Measurements from ENCODE around the gene FAM170B. TPM values are rescaled to one million over a fixed set of nuclear protein-coding genes. Genes with fewer than 3 reads are reported as not detected.

The FAM170B gene
- total RNA-seq, 1 donor: not detected

DNA sequence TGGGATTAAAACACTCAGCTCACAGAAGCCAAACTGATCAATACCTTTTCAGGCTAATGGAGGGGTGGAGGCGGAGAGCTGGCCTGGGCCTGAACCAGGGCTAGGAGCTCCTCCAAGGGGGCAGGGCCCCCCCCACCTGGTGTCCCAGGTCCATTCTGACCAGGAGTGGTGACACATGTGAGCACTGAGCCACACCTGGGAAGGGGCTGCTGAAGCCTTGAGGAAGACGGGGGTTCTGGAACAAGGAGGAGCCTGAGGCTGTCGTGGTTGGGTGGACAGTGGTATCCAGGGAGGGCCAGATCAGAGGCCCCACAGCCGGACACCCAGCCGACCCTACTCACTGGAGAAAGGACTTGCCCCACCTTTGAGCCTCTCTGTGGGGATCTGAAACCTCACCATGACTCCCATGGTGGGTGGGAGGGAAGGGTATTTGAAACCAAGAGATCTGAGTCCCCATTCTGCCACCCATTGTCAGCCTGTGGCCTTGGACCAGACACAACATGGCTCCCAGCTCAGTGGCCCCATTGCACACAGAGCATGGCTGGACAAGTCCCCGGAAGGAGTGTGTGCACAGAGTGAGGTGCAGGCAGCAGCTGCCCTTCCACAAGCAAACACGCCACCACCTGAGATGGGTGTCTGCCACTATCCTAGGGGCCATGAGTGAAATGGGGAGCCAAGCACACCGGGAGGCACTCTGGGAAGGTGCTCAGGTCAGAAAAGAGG is 41.9 kb upstream of the FAM170B start:
- Histone ChIP-seq H4K20me1 (ENCODE audit: insufficient read depth, low read length) (no peaks in the 10 kb centered on the region), H3K27me3 (ENCODE audit: insufficient read depth, low read length) (no peaks in the 10 kb centered on the region), H3K36me3 (ENCODE audit: insufficient read depth, low read length) (no peaks in the 10 kb centered on the region), H3K4me1 (ENCODE audit: insufficient read depth, low read length) (peaks cover 13% of the 10 kb centered on the region), H3K4me3 (ENCODE audit: insufficient read depth, low read length) (no peak overlapping the region), H3K4me2 (ENCODE audit: insufficient read depth, low read length) (no peak overlapping the region), H2AFZ (ENCODE audit: low read length) (no peak overlapping the region), H3K27ac (ENCODE audit: low read depth, low read length) (no peak overlapping the region), H3K9me3 (ENCODE audit: low read depth, low read length) (no peaks in the 10 kb centered on the region), H3K79me2 (ENCODE audit: insufficient read depth, low read length) (no peaks in the 10 kb centered on the region)
- TF ChIP-seq, protein P1, sequence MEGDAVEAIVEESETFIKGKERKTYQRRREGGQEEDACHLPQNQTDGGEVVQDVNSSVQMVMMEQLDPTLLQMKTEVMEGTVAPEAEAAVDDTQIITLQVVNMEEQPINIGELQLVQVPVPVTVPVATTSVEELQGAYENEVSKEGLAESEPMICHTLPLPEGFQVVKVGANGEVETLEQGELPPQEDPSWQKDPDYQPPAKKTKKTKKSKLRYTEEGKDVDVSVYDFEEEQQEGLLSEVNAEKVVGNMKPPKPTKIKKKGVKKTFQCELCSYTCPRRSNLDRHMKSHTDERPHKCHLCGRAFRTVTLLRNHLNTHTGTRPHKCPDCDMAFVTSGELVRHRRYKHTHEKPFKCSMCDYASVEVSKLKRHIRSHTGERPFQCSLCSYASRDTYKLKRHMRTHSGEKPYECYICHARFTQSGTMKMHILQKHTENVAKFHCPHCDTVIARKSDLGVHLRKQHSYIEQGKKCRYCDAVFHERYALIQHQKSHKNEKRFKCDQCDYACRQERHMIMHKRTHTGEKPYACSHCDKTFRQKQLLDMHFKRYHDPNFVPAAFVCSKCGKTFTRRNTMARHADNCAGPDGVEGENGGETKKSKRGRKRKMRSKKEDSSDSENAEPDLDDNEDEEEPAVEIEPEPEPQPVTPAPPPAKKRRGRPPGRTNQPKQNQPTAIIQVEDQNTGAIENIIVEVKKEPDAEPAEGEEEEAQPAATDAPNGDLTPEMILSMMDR (IDR thresholded peaks at IDR 0.05; ENCODE audit: extremely low read depth, low read depth, low read length): no peak
- DNase-seq (ENCODE audit: insufficient read length, low spot score, missing footprints): no peak

DNA sequence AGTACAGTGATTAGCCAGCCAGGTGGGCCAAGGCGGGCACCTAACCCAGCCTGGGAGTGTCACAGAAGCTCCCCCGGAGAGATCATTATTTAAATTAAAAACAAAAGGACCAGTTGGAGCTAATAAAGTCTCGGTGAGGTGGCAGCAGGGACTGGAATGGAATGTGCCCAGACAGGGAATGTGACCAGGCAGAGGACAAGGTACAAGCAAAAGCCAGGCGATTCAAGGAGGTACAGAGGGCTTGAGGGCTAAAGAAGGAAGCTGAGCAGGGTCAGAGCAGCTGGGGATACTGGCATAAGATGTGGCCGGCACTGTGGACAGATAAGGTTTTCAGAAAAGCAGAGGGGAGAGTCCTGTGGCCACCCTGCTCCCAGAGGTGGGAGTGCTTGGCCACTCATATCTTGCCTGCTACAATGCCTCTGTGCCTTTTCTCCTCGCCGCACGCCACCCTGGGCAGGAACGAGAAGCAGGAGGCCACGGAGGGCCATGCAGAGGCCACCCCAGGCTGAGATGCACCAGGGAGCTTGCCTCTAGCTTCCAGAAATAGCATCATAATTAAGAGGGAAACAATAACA is 41.2 kb upstream of the FAM170B start:
- no peak overlapping the region for H3K4me2 ChIP-seq (ENCODE audit: insufficient read depth, low read length)
- H3K27me3 ChIP-seq (ENCODE audit: insufficient read depth, low read length): no peaks in the 10 kb centered on the region
- peak; percentile 55 for DNase-seq (ENCODE audit: insufficient read length, low spot score, missing footprints)
- H3K27ac ChIP-seq (ENCODE audit: low read depth, low read length): no peak overlapping the region
- no peaks in the 10 kb centered on the region for H4K20me1 ChIP-seq (ENCODE audit: insufficient read depth, low read length)
- TF ChIP-seq, protein P1 (IDR thresholded peaks at IDR 0.05; ENCODE audit: extremely low read depth, low read depth, low read length): no peak
- no peaks in the 10 kb centered on the region for H3K9me3 ChIP-seq (ENCODE audit: low read depth, low read length)
- no peaks in the 10 kb centered on the region for H3K79me2 ChIP-seq (ENCODE audit: insufficient read depth, low read length)
- H2AFZ ChIP-seq (ENCODE audit: low read length): no peak overlapping the region
- no peak overlapping the region for H3K4me3 ChIP-seq (ENCODE audit: insufficient read depth, low read length)
- no peaks in the 10 kb centered on the region for H3K36me3 ChIP-seq (ENCODE audit: insufficient read depth, low read length)
- peaks cover 13% of the 10 kb centered on the region for H3K4me1 ChIP-seq (ENCODE audit: insufficient read depth, low read length)

DNA sequence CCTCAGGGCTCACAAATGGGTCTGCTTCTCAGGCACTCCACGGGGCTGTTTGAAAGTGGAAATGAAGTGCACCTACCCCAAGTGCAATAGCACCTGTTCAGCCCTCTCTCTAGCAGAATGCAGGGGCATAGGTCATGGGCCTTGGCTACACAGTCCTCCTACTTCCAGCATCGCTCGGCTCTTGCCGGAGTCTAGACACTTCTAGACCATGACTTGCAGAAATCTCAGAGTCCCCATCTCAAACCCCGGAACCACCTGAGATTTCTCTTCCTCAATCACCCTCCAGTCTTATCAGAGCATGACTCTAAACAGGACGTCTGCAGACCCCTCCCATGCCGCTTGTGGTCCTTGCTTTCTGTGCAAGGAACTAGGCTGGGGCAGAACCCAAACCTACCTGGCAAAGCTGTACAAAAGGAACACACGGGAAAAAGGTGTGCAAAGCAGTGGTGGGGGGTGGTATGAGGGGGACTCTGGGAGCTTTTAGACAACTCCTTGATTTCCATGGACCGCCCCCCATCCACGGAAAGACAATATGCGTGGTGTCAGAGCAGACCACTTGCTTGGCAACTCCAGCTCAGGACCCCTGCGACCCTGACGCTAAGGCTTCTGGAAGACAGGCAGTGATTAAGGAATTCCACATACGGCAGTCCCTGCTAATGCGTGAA is 40.6 kb upstream of the FAM170B start:
- H4K20me1 ChIP-seq (ENCODE audit: insufficient read depth, low read length): no peaks in the 10 kb centered on the region
- no peak overlapping the region for H2AFZ ChIP-seq (ENCODE audit: low read length)
- no peaks in the 10 kb centered on the region for H3K79me2 ChIP-seq (ENCODE audit: insufficient read depth, low read length)
- TF ChIP-seq, protein P1 (IDR thresholded peaks at IDR 0.05; ENCODE audit: extremely low read depth, low read depth, low read length): no peak
- H3K4me1 ChIP-seq (ENCODE audit: insufficient read depth, low read length): peaks cover 13% of the 10 kb centered on the region
- peak; percentile 42 for DNase-seq (ENCODE audit: insufficient read length, low spot score, missing footprints)
- no peak overlapping the region for H3K4me3 ChIP-seq (ENCODE audit: insufficient read depth, low read length)
- H3K9me3 ChIP-seq (ENCODE audit: low read depth, low read length): no peaks in the 10 kb centered on the region
- no peak overlapping the region for H3K4me2 ChIP-seq (ENCODE audit: insufficient read depth, low read length)
- H3K27ac ChIP-seq (ENCODE audit: low read depth, low read length): no peak overlapping the region
- H3K36me3 ChIP-seq (ENCODE audit: insufficient read depth, low read length): no peaks in the 10 kb centered on the region
- H3K27me3 ChIP-seq (ENCODE audit: insufficient read depth, low read length): no peaks in the 10 kb centered on the region

DNA sequence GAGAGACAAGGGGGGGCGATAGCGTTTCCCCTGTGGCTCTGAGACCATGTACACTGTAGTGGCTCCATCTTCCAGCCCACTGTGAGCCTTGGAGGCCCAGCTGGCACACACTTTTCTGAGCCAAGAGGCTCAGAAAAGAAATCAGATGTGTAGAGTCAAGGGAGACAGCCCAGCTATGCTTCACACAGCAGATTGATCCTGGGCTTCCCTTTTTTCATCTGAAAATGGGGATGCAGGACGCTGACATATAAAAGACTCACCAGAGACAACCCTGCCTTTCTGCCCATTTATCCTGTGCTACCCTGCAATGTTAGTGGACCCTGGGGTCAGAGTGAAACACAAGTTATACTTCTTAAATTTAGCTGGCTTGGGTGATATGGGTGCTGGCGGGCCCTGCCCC is 40.0 kb upstream of the FAM170B start:
- no peak overlapping the region for H3K4me3 ChIP-seq (ENCODE audit: insufficient read depth, low read length)
- no peaks in the 10 kb centered on the region for H3K36me3 ChIP-seq (ENCODE audit: insufficient read depth, low read length)
- no peak overlapping the region for H3K27ac ChIP-seq (ENCODE audit: low read depth, low read length)
- H3K4me1 ChIP-seq (ENCODE audit: insufficient read depth, low read length): peaks cover 13% of the 10 kb centered on the region
- H3K4me2 ChIP-seq (ENCODE audit: insufficient read depth, low read length): no peak overlapping the region
- no peaks in the 10 kb centered on the region for H3K9me3 ChIP-seq (ENCODE audit: low read depth, low read length)
- no peak for DNase-seq (ENCODE audit: insufficient read length, low spot score, missing footprints)
- TF ChIP-seq, protein P1 (IDR thresholded peaks at IDR 0.05; ENCODE audit: extremely low read depth, low read depth, low read length): no peak
- H3K79me2 ChIP-seq (ENCODE audit: insufficient read depth, low read length): no peaks in the 10 kb centered on the region
- no peaks in the 10 kb centered on the region for H4K20me1 ChIP-seq (ENCODE audit: insufficient read depth, low read length)
- H3K27me3 ChIP-seq (ENCODE audit: insufficient read depth, low read length): no peaks in the 10 kb centered on the region
- H2AFZ ChIP-seq (ENCODE audit: low read length): no peak overlapping the region
